H54 (cell line): ENCODE measurements around the gene MRPL12.

Source experiments
- DNase-seq: peaks from one replicate; pipeline ENCODE4 v3.0.0; 2011; ENCODE audit warnings: low spot score, mixed read lengths; ENCODE audit not compliant: insufficient read length
- FAIRE-seq: peaks from 3 replicates; lab custom pipeline; 2011; peaks lifted over from hg19 to GRCh38; lab: Jason Lieb, UNC
- POLR2A ChIP-seq: IDR thresholded peaks from 2 replicates; pipeline ENCODE4 v1.6.1; 2011; ENCODE audit warnings: low read depth, mild to moderate bottlenecking, low read length

MRPL12 gene

GRCh38 chr17:81740395-81740961 is 37.3 kb downstream of the MRPL12 start:
- no peak for TF ChIP-seq POLR2A
- DNase-seq = no peak
- FAIRE-seq = no peak

- no peak for TF ChIP-seq POLR2A
- FAIRE-seq (no peak), DNase-seq (no peak)
These were observed 38.0 kb downstream of the MRPL12 start for GRCh38 chr17:81741049-81741593.

GRCh38 chr17:81741594-81742452 is 38.7 kb downstream of the MRPL12 start:
- DNase-seq (no peak), FAIRE-seq (no peak)
- TF ChIP-seq POLR2A = no peak
